GM18507 (cell line): ENCODE data around the gene OR10AD1.
A peak's percentile ranks its signal among the peaks of the same experiment; 100 is the strongest.

Source experiments
- DNase-seq: peaks from one replicate; pipeline ENCODE4 v3.0.0; 2011; ENCODE audit warnings: low read depth; ENCODE audit not compliant: insufficient read length; ENCODE audit errors: extremely low spot score
- FAIRE-seq: peaks from 2 replicates; lab custom pipeline; 2011; peaks lifted over from hg19 to GRCh38; lab: Jason Lieb, UNC

Gene OR10AD1

DNA sequence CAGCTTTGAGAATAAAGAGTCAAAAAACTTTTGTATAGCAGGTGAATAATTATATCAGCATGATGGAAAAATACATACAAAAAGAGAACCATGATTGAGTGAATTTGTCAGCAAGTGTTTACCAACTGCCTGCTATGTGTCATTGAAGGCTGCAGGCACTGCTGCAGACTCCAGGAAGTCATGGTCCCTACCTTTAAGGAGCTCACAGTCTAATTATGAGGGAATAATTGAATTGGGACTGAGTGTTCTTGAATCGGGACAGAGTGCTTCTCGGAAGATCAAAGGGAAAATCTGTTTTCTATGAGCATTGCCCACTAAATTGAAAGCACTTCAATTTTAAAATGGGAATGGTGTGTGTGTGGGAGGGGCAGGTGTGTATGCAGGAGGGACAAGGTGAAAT lies 9.5 kb downstream of the OR10AD1 start:
- DNase-seq, result no peak
- no peak for FAIRE-seq

- FAIRE-seq (no peak), DNase-seq (no peak)
Observed at GRCh38 chr12:48192861-48193260, 10.2 kb downstream of the OR10AD1 start.

DNA sequence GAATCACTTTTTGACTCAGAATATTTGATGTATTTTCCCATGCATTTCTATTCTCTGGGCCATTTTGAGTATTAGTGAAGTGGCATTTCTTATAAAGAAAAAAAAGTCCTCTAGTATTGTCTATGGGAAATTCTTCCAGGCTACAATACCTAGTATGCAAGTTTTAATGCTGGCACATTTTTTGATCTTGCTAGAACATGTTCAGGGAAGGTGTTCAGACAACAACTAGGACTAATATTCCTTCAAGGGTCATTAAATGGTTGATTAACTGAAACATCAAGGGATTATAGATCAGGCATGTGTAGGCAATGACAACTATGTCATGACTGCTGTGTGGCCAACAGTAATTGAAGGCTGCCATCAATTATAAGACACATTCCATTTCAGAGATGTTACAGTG lies 12.0 kb downstream of the OR10AD1 start:
- DNase-seq (no peak), FAIRE-seq (no peak)

- DNase-seq (no peak), FAIRE-seq (peak; percentile 87)
Observed at GRCh38 chr12:48189331-48190125, 13.6 kb downstream of the OR10AD1 start.

DNA sequence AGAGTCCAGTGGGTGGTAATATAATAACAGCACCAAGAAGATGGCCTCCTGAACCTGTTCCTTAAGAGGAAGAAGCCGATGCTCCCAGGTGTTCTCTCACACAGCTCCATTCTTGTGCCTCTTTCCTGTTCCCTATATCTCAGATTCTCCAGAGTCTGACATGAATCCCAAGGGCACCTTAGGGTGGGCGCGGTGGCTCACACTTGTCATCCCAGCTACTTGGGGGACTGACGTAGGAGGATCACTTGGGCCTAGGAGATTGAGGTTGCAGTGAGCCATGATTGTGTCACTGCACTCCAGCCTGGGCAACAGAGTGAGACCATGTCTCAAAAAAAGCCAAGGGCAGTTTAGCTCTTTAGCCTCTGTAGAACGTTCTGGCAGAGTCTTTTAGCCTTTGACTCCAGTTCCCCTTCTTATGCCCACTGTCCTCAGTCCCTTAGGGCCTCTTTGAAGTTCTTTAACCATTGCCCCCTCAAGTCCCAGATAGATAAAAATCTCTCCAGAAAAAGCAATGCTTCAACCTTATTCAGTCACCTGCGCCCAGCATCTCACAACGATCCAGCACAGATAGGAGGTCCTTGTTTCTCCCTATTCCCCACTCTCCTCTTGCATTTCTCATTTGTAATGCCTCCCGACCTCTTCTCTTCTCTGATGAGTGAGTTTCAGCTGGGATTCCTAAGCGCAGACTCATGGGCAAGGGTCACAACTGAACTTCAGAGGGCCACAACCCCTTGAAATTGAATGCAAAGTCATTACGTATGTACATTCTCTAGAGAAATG lies 15.0 kb downstream of the OR10AD1 start:
- DNase-seq (no peak), FAIRE-seq (no peak)

DNA sequence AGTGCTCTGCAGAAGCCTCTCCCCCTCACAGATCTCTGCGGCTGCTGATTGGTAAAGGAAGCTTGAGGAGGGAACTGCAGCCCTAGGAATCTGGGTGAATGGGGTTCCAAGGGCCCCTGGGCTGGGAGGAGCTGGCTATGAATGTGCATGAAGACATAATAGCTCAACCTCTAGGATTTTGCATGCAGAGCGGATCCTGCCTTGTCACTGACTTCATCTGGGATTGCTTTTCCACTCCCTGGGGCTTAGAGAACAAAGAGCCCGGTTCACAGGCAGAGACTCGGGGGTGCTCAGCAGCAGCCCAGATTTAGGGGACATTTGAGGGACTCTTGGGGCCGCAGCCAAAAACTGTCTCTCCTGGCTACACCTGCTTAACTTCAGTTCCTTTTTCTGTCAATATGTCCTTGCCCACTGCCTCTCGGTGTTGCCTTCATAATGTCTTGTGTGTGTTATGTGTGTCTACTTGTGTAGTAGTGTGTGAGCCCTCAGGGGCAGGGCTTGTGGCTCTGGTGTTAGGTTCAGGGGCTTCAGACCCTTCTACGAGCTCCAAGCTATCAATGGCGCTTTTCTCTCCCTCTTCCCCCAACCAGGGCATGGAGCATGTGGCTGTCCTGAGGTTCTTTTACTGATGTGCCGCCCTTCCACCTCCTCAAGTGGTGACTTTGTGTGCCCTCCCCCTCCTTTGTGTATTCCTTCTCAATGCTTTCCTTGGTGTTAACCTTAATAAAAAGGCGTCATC lies 17.7 kb downstream of the OR10AD1 start:
- FAIRE-seq (no peak), DNase-seq (no peak)

- no peak for DNase-seq
- FAIRE-seq, result no peak
Observed at GRCh38 chr12:48184549-48184922, 18.6 kb downstream of the OR10AD1 start.

- no peak for DNase-seq
- FAIRE-seq, result no peak
Observed at GRCh38 chr12:48183876-48184548, 19.1 kb downstream of the OR10AD1 start.

- DNase-seq (no peak), FAIRE-seq (peak; percentile 78)
Observed at GRCh38 chr12:48183091-48183875, 19.8 kb downstream of the OR10AD1 start, which contains the start of gene CCDC184. Gene CCDC184, plus strand, starts transcription at chr12:48183644. Its CDS starts 479 bp downstream, at chr12:48184123.

- FAIRE-seq (no peak), DNase-seq (no peak)
Observed at GRCh38 chr12:48182631-48183030, 20.5 kb downstream of the OR10AD1 start.

GRCh38 chr12:48180857-48181495 lies 22.1 kb downstream of the OR10AD1 start:
- DNase-seq (no peak), FAIRE-seq (no peak)

GRCh38 chr12:48180424-48180823 lies 22.7 kb downstream of the OR10AD1 start:
- no peak for DNase-seq
- no peak for FAIRE-seq

DNA sequence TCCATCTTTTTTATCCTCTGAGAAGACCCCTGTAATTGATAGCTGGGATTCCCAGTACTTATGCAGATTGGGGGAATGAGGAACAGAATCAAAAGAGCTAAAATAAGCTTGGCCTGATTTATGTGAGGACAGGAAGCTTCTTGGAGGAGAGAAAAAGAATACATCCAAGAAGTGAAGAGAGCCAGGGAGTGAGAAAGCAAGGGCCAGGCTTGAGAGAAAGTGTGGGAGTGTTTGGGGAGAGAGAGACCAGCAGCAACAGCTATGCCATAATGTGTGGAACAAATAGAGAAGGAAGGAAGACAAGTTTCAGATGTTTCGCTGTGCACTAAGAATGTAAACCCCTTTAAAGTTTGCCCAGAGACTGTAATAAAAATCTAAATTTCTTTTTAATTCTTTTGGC lies 23.6 kb downstream of the OR10AD1 start:
- no peak for FAIRE-seq

GRCh38 chr12:48177982-48178381 lies 25.1 kb downstream of the OR10AD1 start:
- no peak for DNase-seq
- FAIRE-seq, result no peak

More for the DNA sequence above, 23.6 kb downstream of the OR10AD1 start:
- DNase-seq, result no peak

- FAIRE-seq, result no peak
- no peak for DNase-seq
Observed at GRCh38 chr12:48176417-48176751, 26.7 kb downstream of the OR10AD1 start.

DNA sequence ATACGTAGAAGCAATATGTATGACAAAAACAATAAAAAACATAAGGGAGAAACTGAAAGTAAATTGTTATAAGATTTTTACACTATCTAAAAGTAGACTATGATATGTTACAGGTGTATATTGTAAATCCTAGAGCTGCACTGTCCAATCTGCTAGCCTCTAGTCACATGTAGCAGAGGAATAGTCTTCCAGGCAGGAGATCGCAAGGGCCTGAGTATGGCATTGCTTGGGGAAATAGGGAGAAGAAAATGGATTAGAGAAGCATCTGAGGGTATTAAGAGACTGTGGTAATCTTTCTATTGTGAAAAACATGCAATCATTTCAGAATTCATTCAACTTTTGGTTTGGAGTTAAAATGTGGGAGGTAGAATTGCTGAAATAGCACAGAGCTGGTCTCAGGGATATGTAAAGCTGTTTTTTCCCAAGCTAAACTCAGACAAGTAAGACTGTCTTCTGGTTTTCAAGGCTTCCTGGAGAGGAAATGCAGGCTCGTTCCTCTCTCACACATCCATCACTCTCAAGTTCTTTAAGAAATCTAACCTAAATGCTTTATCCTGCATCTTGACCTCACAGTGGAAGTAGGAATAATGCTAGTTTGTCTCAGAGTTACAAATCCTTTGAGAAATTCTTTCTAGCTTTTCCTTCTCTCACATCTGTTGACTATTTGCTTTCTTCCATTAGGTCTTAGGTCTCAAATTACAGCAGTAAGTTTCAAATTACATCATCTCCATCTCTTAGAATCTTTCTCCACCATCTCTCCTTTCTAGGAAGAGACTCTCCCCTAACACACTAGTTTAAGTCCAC lies 27.3 kb downstream of the OR10AD1 start:
- FAIRE-seq (no peak), DNase-seq (no peak)

DNA sequence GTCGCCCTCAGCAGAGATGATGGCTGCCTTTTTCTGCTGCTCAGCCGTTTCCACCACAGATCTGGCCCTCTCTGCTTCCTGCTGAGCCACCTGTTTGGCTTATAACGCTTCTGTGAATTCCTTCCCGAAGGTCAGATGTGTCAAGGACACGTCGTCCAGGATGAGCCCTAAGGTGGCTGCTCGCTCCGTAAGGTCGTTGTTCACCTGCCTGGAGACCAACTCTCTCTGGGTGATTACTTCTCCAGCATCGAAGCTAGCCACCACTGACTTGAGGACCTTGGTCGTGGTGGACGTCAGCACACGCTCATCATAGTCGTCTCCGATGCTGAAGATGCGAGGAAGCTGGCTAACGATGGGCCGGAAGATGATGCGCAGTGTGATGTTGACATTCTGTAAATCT lies 34.1 kb downstream of the OR10AD1 start:
- DNase-seq (no peak), FAIRE-seq (no peak)
